Rectal smooth muscle tissue (tissue), 1 donor: Measurements from ENCODE around the gene FAM227B.

Experiments
- H3K27ac ChIP-seq: one replicate; pipeline ENCODE4 v1.7.0; 2013; ENCODE audit warnings: low read depth, low read length, inconsistent platforms
- H3K27me3 ChIP-seq: one replicate; pipeline ENCODE4 v1.7.0; 2013; ENCODE audit warnings: low read length; ENCODE audit not compliant: control insufficient read depth, insufficient read depth
- H3K36me3 ChIP-seq: one replicate; pipeline ENCODE4 v1.7.0; 2013; ENCODE audit warnings: low read length; ENCODE audit not compliant: control insufficient read depth, insufficient read depth
- H3K4me1 ChIP-seq: one replicate; pipeline ENCODE4 v1.7.0; 2013; ENCODE audit warnings: low read length; ENCODE audit not compliant: control insufficient read depth, insufficient read depth
- H3K4me3 ChIP-seq: one replicate; pipeline ENCODE4 v1.7.0; 2013; ENCODE audit warnings: low read length
- H3K9ac ChIP-seq: one replicate; pipeline ENCODE4 v1.7.0; 2013; ENCODE audit warnings: low read length

The FAM227B gene

GRCh38 chr15:49441816-49442215, 178.8 kb downstream of the FAM227B start:
- Histone ChIP-seq H3K4me3 (no peak overlapping the region), H3K4me1 (peaks cover 25% of the 10 kb centered on the region), H3K27me3 (no peaks in the 10 kb centered on the region), H3K27ac (peak overlapping the region; percentile 23), H3K9ac (no peak overlapping the region), H3K36me3 (no peaks in the 10 kb centered on the region)

- Histone ChIP-seq H3K4me3 (no peak overlapping the region), H3K36me3 (no peaks in the 10 kb centered on the region), H3K27me3 (no peaks in the 10 kb centered on the region), H3K27ac (peak overlapping the region; percentile 53), H3K9ac (no peak overlapping the region), H3K4me1 (peaks cover 26% of the 10 kb centered on the region)
Measured at GRCh38 chr15:49441356-49441755, 179.3 kb downstream of the FAM227B start.

GRCh38 chr15:49439678-49440395, 180.8 kb downstream of the FAM227B start:
- H3K27ac ChIP-seq, result peak overlapping the region; percentile 75
- no peak overlapping the region for H3K9ac ChIP-seq
- H3K4me3 ChIP-seq, result no peak overlapping the region
- H3K27me3 ChIP-seq, result no peaks in the 10 kb centered on the region
- H3K36me3 ChIP-seq, result no peaks in the 10 kb centered on the region
- H3K4me1 ChIP-seq, result peaks cover 38% of the 10 kb centered on the region

GRCh38 chr15:49438962-49439631, 181.5 kb downstream of the FAM227B start:
- Histone ChIP-seq H3K4me3 (no peak overlapping the region), H3K36me3 (no peaks in the 10 kb centered on the region), H3K9ac (no peak overlapping the region), H3K27me3 (no peaks in the 10 kb centered on the region), H3K27ac (peak overlapping the region; percentile 75), H3K4me1 (peaks cover 38% of the 10 kb centered on the region)

- H3K4me1 ChIP-seq, result peaks cover 37% of the 10 kb centered on the region
- H3K9ac ChIP-seq, result no peak overlapping the region
- peak overlapping the region; percentile 60 for H3K27ac ChIP-seq
- no peaks in the 10 kb centered on the region for H3K36me3 ChIP-seq
- no peaks in the 10 kb centered on the region for H3K27me3 ChIP-seq
- no peak overlapping the region for H3K4me3 ChIP-seq
Measured at GRCh38 chr15:49436751-49437150, 183.9 kb downstream of the FAM227B start.

- Histone ChIP-seq H3K27ac (peak overlapping the region; percentile 52), H3K4me1 (peaks cover 35% of the 10 kb centered on the region), H3K4me3 (no peak overlapping the region), H3K9ac (no peak overlapping the region), H3K36me3 (no peaks in the 10 kb centered on the region), H3K27me3 (no peaks in the 10 kb centered on the region)
Measured at GRCh38 chr15:49435174-49435573, 185.4 kb downstream of the FAM227B start.

GRCh38 chr15:49430046-49430445, 190.6 kb downstream of the FAM227B start:
- Histone ChIP-seq H3K36me3 (no peaks in the 10 kb centered on the region), H3K4me3 (no peak overlapping the region), H3K9ac (no peak overlapping the region), H3K27ac (peak overlapping the region; percentile 16), H3K27me3 (no peaks in the 10 kb centered on the region), H3K4me1 (peaks cover 7% of the 10 kb centered on the region)

GRCh38 chr15:49428409-49429095, 192.1 kb downstream of the FAM227B start:
- Histone ChIP-seq H3K4me1 (no peaks in the 10 kb centered on the region), H3K27me3 (no peaks in the 10 kb centered on the region), H3K9ac (no peak overlapping the region), H3K36me3 (no peaks in the 10 kb centered on the region), H3K4me3 (no peak overlapping the region), H3K27ac (peak overlapping the region; percentile 7)

- H3K4me1 ChIP-seq, result no peaks in the 10 kb centered on the region
- H3K9ac ChIP-seq, result no peak overlapping the region
- peak overlapping the region; percentile 36 for H3K4me3 ChIP-seq
- H3K27me3 ChIP-seq, result no peaks in the 10 kb centered on the region
- no peaks in the 10 kb centered on the region for H3K36me3 ChIP-seq
- H3K27ac ChIP-seq, result no peak overlapping the region
Measured at GRCh38 chr15:49427372-49427771, 193.2 kb downstream of the FAM227B start.

GRCh38 chr15:49424954-49425353, 195.7 kb downstream of the FAM227B start:
- Histone ChIP-seq H3K4me1 (no peaks in the 10 kb centered on the region), H3K36me3 (no peaks in the 10 kb centered on the region), H3K27ac (no peak overlapping the region), H3K9ac (no peak overlapping the region), H3K27me3 (no peaks in the 10 kb centered on the region), H3K4me3 (peak overlapping the region; percentile 47)

GRCh38 chr15:49423901-49424550, 196.6 kb downstream of the FAM227B start:
- peak overlapping the region; percentile 70 for H3K27ac ChIP-seq
- no peaks in the 10 kb centered on the region for H3K27me3 ChIP-seq
- no peaks in the 10 kb centered on the region for H3K4me1 ChIP-seq
- H3K4me3 ChIP-seq, result peak overlapping the region; percentile 56
- H3K9ac ChIP-seq, result no peak overlapping the region
- no peaks in the 10 kb centered on the region for H3K36me3 ChIP-seq

GRCh38 chr15:49423021-49423420, 197.6 kb downstream of the FAM227B start, which contains the start of gene FGF7:
FGF7 (plus strand) TSS chr15:49423242; CDS start chr15:49424298, 1,056 bp downstream.
- Histone ChIP-seq H3K9ac (no peak within 1 kb of the TSS), H3K27me3 (no peaks in the 10 kb centered on the region), H3K4me3 (peak within 1 kb of the TSS; percentile 56), H3K4me1 (no peaks in the 10 kb centered on the region), H3K36me3 (no peaks in the 10 kb centered on the region), H3K27ac (peak within 1 kb of the TSS; percentile 70)
